Left renal cortex interstitium (tissue), 4 donors: ENCODE measurements around the gene SEMA7A. TPM values are rescaled to one million over a fixed set of nuclear protein-coding genes. Genes with fewer than 3 reads are reported as not detected.
"Not testable (repeated sequence)": the region's sequence is repeated elsewhere in the genome, so short reads cannot be mapped to it uniquely, and the experiment has no call there.

ENCODE experiments used
- DNase-seq, 4 donors: peaks; one replicate each; pipeline ENCODE4 v3.0.0-alpha.2; 2013; ENCODE audit warnings: low read depth in 4 of 4, low spot score in 2 of 4, missing footprints in 1 of 4
- polyA plus RNA-seq, 4 donors: library from polyadenylated mRNA; unstranded; fragments of 120-200 nt; gene quantifications; one replicate each; pipeline ENCODE4 v1.2.1, GENCODE V29; 2013; ENCODE audit not compliant: insufficient read length in 4 of 4

The SEMA7A gene
- polyA plus RNA-seq, 4 donors, result 5.3 to 7.3 (median 7.2) TPM

DNA sequence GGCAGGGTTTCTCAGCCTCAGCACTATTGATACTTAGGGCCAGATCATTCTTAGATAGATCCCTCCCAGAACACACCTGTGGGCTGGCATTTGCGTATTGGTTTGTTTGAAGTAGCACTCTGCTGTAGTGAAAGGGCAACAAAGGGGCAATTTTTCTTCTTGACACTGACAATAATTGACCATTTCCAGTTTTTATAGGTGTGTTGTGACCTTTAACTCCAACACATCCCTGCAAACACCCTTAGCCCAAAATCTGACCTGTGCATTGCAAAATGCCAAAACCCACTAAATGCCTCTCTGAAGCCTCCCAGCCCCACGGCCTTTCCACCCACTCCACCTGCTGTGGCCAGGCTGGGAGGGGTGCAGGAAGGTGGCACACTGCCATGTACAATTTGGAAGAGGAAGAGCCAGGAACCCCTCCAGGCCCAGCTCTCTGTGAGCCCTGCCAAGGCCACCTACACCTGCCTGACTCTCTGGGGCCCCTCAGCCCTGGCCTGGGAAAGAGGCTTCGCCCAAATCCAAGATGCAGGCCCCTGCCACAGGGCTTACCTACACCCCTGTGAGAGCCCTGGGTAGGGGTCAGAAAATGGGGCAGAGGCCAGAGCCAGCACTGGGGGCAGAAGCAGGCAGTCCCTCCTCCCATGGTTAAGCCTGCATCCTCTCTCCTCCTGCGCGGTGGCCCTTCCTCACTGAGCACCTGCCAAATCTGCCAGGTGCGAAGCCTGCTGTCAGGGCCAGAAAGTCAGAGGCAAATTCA is 56.8 kb downstream of the SEMA7A start:
- no peak for DNase-seq

DNA sequence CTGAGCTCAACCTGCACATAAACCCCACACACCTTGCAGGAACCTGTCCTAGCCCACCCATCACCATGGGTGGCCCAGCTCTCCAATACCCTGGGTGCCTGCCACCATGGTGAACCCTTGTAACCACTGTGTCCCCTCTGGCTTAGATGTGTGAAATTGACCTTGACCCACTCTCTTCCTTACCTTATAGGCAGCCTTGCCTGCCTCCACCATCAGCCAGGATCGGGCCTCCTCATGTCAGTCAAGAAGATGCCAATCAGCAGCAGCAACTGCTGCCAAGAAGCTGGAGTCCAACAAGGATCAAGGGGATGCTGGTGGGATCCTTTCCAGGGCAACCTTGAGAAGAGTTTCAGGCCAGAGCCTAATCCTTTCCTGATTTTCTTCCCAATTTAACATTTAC is 57.5 kb downstream of the SEMA7A start:
- DNase-seq, result no peak

DNA sequence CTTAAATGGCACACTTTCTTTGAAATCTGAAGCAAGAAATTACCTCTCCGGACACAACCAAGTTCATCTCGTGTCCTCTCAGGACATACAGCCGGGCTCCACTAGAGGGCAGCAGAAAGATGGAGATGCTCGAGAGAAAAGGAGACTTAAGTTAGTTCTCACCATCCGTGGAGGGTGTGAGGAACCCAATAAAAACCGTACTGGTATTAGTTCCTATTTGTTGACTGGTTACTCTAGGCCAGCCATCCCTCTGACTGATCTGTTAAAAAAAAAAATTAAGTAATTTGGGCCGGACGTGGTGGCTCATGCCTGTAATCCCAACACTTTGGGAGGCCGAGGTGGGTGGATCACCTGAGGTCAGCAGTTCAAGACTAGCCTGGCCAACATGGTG is 58.5 kb downstream of the SEMA7A start:
- DNase-seq, result peak in 2 of 4 donors; percentile 52 to 74

DNA sequence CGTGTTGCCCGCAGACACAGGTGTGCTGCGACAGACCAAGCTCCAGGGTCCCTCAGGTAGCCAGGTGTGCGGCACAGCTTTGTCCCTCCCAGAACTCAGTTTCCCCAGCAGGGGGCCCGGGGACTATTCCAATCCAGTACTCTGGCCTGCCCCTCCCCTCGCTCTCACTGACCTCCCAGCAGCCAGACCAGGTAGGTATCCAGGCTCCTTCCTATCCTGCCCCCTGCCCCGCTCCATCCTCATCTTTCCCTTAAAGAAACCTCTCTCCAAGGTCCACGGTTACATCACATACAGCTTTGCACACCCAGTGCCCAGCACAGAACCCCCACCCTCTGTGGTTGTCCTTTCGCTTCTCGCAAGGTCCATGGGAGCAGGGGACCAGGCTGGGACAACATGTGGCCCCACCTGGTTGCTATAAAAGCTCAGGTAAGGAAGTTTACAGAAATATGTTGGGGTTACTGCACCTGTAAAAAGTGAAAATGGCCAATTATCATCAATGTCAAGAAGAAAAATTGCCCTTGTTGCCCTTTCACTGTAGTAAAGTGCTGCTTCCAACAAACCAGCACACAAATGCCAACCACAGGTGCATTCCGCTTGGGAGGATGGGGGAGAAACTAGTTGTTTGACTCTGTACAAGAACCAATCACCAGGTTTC is 59.0 kb downstream of the SEMA7A start:
- no peak for DNase-seq

DNA sequence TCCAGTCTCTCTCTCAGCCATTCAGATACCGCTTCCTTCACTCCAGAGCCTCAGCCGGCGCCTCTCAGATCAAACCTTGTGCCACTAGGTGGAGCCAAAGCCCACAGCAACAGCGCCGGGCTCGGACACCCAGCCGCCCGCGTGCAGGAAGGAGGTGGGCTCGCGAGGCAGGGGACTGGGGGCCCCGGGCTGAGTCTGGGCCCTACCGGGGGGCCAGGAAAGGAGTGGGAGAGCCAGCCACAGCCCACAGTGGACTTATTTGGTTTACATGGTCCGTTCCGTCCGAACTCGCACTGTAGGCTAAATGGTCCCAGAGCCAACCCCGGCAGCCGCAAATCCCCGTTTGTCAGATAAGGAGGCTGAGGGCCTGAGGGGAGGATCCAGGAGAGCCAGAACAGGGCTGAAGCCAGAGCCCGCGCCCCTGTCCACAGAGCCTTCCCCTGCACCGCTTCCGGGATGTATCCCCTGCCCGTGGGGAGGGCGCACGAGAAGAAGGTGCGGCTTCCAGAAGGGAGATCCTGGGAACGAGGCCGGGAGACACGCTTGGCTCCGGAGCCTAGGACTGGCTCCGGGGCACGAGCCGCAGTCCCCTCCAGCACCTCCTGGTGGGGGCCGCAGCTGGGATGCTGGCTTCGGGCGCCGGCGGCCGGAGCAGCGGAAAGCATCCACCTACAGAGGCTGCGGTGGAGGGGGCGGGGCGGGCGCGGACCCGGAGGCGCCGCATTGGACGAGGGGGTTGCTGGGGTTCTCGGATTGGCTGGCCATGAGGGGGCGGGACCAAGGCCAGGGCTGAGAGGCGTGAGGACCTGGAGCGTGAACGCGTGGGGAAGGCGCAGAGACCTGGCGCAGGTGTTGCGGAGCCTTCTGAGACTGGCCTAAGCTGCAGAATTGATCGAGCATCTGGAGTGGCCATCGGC is 59.8 kb downstream of the SEMA7A start:
- peak in 3 of 4 donors; percentile 76 to 87 (median 77) for DNase-seq

DNA sequence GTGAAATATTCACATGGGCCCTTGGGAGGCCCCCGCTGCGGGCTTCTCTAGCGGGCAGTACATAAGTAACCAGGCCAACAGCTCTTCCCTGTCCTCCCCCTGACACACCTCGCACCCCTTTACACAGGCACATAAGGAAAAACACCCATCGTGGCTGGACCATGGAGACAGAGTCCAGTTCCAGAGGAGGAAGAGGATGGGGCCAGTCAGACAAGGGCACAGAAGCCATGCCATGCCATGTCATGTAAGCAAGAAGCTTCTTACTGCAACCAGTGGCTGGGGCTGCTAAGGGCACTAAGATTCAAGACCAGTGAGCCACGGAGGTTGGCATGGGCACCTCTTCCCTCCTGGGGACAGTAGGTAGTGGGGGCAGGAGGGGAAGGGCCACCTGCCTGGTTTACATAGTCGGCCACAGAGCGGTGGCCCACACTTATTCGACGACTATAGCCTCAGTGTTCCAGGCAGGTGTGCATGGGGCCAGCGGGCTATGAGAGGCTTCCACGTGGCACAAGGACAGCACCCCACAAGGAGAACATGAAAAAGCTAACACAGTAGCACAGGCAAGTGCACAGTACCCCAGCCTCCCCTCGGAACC is 60.6 kb downstream of the SEMA7A start:
- no peak for DNase-seq

DNA sequence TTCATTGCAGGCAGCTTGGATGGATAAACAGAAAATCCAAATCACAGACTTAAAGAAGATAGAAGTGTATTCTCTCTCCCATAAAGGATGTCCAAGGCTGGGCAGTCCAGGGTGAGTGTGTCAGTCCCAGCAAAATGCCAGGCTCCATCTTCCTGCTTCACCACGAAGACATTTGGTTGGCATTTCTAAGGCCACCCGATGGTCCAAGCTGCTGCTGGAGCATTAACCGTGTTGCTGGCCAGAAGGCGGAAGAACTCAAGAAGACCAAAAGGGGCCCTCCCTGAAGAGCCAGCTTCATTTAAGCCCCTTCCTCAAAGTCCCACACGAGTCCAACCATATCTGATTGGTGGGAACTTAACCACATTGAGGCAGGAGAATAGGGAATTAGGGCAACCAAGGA is 63.3 kb downstream of the SEMA7A start:
- DNase-seq, result no peak

DNA sequence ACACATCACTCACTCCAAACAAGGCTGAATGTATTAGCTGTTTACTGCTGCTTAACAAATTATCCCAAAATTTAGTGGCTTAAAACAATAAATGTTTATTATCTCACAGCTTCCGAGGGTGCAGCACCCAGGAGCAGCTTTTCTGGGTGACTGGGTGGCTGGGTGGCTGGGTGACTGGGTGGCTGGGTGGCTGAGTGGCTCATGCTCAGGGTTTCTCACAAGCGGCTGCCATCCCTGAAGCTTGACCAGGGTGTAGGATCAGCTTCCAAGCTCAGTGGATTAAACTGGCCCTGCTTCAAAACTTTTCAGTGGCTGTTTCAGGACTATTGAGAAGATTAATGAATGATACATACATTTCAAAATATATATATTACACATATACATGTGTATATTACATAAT is 64.0 kb downstream of the SEMA7A start:
- no peak for DNase-seq

DNA sequence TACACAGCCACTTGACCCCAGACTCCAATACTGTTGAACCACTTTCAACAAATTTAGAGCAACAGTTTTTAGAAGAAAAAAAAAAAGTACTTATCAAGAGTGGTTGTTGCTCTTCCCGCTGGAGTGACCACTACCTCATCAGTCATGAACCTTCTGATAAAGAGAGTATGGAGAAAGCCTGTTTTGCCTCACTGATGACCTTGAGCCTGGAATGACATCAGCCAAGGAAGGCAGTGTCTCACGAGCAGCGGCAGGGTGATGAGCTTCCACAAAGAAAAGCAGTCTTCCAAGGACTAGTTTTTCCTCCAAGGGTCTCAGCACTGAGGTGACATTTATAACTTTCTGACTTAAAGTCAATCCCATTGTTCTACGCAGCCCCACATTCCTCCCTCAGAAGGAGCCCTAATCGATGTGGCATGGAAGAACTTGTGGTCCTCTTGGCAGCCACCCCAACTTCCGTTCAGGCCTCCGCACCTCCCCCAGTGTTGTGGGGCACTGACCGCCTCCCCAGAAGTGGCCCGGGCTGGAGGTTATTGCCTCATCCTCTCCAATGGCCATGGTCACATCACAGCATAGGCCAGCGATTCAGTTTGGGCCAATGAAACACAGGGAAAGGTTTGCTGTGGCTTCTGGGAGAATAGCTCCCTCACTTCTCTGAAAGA is 64.5 kb downstream of the SEMA7A start:
- no peak for DNase-seq

DNA sequence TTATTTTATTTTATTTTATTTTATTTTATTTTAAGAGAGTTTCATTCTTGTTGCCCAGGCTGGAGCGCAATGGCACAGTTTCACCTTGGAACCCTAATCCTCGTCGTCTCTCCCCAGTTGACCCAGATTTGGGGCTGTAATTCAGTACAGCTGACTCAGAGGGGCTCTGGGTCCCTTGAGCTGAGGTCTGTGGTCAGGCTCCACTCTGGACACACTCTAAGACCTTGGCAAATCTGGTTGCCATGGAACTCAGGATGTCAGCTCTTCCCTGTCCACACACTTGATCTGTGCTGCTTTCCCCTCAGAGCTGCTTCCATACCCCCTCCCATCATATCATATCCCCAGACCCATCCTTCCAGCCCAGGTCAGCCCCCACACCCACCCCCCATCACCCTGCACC is 65.6 kb downstream of the SEMA7A start:
- DNase-seq, result no peak

DNA sequence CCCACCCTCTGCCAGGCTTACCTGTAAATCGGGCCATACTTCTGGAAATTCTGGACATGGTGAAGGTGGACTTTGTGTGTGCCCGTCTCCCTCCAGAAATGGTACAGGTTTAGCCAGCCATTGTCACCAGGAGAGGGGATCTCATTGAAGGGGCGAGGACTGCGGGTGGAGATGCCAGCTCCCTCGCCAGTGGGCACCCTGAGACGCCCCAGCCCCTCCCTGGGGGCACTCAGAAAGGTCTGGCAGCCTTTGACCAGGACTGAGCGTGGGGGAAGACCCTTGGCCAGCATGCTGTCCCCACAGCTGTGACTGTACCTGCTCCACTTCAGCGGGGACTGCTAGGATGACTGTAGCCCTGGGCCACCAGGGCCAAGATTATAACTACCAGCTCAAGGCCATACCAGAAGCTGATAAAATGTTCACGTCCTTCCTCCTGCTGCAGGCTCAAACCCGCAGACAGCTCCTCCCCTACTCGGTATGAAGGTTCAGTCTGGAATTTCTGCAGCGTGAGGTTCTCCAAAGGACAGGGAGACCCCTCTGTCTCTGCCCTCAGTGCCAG is 66.4 kb downstream of the SEMA7A start, which contains the start of gene CYP11A1:
Gene CYP11A1, minus strand, starts transcription at position 351 of the 559 bp plus-strand sequence. Its CDS starts 61 bp downstream, at position 290.
- DNase-seq, result no peak

DNA sequence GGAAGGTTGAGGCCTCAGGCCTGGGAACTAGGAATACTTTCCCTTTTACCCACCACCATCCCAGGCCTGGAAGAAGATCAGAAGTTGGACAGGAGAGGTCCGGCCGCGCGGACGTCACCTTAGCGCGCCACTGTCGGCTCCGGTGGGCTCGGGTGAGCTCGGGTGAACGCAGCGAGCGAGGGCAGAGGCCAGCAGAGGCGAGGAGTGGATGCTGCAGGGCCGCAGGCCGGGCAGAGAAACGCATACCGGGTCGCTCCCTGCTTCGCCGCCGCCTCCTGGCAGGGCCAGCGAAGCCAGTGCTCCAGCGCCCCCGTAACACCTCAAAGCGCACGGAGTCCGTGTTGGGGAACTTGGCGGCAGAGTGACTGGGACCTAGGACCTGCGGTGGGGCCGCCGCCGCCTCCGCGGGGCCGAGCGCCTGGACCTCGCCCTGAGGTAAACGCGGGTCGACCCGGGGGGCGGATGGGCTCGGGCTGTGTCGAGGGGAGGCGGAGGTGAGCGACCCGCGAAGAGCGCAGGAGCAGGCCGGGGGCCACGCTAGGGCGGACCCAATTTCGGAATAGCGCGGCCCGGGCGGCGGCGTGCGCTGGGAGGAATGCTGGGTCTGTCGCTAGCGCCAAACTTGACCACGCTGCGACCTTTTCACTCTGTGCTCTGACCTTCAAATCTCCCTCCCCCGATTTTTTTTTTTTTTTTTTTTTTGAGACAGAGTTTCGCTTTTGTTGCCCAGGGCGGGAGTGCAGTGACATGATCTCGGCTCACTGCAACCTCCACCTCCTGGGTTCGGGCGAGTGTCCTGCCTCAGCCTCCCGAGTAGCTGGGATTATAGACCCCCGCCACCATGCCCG is 67.9 kb downstream of the SEMA7A start:
- peak in 2 of 4 donors; percentile 42 to 43 for DNase-seq

DNA sequence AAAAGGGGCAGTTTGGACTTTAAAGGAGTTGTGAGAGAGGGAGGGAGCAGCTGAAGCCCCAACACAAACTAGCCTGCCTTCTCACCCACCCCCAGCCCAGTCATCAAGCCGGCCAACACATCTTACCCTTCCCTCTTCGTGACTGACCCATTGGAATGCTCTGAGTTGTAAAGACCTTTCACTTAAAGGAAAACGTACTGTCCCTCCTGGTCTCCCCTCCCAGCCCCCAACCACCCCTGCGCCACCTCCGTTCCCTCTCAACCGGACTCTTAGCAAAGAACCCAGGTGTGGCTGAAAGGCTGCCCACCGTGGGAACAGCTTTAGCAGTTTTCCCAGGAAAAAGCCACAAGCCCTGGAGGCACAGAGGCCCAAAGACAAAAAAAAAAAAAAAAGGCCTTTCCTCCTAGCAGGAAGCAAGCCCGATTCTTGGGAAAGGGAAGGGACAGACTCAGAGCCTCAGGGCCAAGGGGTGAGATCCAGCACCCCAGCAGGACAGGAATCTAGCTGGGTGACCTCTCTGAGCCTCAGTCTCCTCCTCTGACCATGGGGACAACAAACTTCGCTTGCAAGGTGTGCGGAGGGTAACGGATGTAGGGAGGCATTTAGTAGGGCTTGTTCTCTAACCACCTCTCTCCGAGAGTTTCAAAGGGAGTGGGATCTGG is 68.7 kb downstream of the SEMA7A start:
- no peak for DNase-seq

DNA sequence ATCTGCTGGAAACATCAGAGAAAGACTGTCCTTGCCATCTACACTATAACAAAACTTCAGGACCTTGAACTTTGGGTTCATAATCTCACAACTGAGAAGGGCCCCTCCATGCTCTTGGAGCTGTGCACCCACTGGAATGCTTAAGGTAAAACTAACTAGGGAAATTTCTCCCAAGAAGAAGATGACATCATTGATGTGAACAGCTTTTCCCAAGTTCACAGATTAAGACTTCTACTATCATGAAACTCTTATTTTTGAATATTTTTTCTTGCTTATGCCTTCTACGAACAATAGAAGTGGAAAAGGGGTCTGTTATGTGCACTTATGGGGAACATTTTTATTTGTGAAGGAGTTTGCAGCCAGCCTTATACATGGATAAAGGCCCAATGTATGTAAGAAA is 71.3 kb downstream of the SEMA7A start:
- DNase-seq, result no peak

DNA sequence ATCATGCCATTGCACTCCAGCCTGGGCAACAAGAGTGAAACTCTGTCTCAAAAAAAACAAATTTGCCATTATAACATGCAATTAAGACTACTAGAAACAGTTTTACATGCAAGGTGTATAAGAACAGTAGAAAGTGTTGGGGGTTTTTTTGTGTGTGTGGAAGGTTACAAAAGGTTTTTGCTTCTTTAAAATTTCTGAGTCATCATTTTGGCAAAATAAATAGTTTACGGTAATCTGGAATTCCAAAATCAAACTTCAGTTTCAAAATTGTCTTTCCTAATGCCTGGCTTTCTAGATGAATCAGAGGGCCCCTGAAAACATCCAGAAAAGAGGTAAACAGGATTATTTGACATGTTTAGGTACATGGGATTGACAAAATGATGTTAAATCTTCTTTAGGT is 72.9 kb downstream of the SEMA7A start:
- DNase-seq, result not testable (repeated sequence)

DNA sequence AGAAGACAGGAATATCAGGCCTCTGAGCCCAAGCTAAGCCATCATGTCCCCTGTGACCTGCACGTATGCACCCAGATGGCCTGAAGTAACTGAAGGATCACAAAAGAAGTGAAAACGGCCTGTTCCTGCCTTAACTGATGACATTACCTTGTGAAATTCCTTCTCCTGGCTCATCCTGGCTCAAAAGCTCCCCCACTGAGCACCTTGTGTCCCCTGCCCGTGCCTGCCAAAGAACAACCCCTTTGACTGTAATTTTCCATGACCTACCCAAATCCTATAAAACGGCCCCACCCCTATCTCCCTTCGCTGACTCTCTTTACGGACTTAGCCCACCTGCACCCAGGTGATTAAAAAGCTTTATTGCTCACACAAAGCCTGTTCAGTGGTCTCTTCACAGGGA is 74.4 kb downstream of the SEMA7A start:
- DNase-seq, result not testable (repeated sequence)
